Epithelial cell of prostate (primary cell): ENCODE measurements around the gene CDC14B.
"Not testable (repeated sequence)": the region's sequence is repeated elsewhere in the genome, so short reads cannot be mapped to it uniquely, and the experiment has no call there.

Experiments
- DNase-seq: peaks from one replicate; pipeline ENCODE4 v3.0.0-alpha.2; 2011; ENCODE audit warnings: low read depth, low spot score
- H3K27ac ChIP-seq: fragments of 450-650 bp; 2 replicates; pipeline ENCODE4 v1.5.1; 2017; ENCODE audit warnings: mild to moderate bottlenecking

Gene CDC14B

DNA sequence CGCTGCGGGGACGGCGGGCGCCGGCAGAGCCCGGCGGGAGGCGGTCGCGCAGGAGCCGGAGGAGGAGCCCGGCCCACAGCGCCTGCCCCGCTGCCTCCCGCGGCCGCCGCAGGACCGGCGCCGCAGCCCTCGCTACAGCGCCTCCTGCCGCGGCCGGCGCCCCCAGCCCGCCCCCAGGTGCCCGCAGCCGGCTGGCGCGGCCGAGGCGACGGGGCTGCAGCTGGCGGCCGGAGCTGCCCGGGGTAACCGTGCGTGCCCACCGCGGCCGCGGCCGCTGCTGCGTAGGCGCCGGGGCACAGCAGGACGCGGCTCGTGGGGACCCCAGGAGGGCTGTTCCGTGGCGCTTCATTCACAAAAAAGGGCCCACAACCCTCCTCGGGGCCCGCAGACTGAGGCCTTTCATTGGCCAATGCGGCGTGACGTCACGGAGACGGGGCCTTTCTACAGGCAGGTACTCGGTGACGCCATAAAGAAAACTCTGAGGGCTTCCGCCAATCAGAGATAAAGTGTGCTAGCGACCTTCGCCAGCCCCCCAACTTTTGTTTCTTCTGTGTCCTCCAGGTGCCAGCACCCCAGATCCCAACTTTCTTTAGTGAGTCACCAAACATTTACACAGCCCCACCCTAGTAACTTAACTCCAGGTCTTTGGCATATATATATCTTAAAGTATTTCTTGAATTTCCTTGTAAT, at the start of gene CDC14B:
Gene CDC14B, minus strand, starts transcription at position 353 of the 690 bp plus-strand sequence. CDS start 465 bp downstream, outside the sequence.
- DNase-seq, result peak; percentile 72
- H3K27ac ChIP-seq, result peak within 1 kb of the TSS; percentile 51

DNA sequence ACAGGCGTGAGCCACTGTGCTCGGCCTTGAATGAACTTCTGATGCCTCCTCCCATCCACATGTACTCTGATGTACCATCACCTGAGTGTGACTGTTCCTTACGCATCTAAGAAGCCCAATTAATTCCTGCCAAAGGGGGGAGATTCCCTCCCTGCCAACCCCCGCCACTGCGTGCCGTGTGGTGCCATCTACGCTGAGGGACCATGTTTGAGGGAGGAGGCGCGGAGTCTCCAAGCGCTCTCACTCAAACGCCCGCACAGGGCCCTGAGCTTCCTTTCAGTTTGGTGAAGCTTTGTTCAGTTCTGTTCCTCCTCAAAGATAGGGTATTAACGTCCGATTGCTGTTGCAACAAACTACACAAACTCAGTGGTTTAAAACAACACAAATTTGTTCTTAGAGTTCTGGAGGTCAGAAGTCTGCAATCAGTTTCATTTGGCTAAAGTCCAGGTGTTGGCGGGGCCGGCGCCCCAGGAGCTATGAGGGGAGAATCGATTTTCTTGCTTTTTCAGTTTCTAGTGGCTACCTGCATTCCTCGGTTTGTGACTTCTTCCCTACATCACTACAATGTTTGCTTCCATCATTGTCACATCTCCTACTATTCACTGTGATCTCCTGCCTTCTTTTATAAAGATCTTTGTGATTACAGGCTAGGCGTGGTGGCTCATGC, 49.4 kb upstream of the CDC14B start:
- no peak for DNase-seq
- H3K27ac ChIP-seq, result no peak overlapping the region

DNA sequence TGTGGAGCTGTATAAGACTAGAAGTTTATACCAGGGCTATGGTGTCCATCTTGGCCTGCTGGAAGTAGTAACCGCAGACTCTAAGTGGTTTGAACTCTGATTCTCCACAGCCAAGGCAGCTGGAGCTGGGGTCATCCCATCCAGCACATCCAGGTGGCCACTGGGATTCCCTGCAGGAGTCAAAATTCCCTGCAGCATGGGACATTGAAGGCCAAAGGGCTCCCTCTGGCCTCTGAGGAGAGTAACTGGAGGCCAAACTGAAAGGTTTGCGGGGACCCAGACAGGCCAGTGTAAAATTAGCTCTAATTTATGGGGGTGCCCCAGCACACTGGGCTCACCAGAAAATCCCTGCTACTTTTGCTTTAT, 47.7 kb upstream of the CDC14B start:
- no peak overlapping the region for H3K27ac ChIP-seq
- DNase-seq, result no peak

DNA sequence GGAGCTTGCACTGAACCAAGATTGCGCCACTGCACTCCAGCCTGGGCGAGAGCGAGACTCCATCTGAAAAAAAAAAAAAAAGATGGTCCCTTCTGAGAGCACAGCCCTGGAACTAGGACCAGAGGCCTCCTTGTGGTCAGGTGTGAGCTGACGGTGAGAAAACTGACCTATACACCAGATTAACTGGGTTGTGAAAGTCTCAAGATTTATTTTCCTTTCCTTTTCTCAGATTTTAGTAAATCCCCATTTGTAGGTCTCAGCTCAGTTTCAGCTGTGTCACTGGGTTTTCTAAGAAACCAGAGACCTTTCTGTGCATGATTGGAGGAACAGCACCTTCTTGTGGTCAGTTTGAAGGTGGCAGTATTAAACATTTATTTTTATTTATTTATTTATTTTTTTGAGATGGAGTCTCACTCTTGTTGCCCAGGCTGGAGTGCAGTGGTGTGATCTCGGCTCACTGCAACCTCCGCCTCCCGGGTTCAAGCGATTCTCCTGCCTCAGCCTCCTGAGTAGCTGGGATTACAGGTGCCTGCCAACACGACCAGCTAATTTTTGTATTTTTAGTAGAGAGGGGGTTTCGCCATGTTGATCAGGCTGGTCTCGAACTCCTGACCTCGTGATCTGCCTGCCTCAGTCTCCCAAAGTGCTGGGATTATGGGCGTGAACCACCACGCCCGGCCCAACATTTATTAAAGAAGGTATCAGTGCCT, 47.2 kb upstream of the CDC14B start:
- DNase-seq, H3K27ac ChIP-seq: not testable (repeated sequence)

DNA sequence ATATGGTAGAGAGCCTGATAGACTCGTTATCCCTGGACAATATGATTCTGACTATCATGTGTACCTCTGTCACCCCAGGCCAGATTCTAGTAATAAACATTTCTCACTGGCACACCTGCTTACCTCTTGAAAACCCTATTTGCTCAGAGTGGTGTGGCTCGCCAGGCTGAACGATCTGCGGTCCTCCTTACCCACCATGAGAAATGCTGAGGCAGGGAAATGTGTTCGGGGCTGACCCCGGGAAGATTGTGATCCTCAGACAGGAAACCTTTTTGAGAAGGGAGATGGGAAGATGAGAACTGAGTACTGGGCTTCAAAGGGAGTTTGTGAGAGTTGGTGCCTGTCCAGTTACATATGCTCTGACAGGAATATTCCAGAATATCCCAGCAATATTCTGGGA, 46.1 kb upstream of the CDC14B start:
- no peak for DNase-seq
- H3K27ac ChIP-seq, result no peak overlapping the region

DNA sequence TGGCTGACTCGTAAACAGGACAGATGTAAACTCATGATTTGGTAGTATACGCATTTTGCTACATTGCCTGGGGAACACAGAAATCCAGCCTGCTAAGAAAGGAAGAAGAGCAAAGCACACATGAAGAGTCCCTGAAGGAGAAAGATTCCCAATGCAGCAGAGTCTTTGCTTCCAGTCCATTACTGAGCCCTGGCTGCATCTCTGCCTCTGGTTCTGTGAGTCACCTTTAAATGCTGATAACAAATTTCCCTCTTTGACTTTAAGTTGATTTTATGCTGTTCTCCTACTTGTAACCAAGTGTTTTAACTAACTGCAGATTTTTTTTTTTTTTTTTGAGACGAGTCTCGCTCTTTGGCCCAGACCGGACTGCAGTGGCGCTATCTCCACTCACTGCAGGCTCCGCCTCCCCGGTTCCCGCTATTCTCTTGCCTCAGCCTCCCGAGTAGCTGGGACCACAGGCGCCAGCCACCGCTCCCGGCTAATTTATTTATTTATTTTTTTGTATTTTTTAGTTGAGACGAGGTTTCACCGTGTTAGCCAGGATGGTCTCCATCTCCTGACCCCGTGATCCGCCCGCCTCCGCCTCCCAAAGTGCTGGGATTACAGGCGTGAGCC, 44.0 kb upstream of the CDC14B start:
- H3K27ac ChIP-seq, result no peak overlapping the region
- no peak for DNase-seq

DNA sequence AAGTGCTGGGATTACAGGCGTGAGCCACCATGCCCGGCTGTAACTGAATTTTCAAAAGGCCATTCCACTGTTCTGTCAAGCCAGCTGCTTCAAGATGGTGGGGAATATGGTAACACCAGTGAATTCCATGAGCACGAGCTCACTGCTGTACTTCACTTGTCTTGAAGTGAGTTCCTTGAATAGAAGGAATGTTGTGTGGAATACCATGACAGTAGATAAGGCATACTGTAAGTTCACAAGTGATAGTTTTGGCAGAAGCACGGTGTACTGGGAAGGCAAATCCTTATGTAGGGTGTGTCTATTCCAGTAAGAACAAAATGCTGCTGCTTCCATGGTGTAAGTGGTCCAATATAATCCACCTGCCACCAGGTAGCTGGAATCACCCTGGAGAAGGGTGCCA, 42.1 kb upstream of the CDC14B start:
- no peak for DNase-seq
- no peak overlapping the region for H3K27ac ChIP-seq

DNA sequence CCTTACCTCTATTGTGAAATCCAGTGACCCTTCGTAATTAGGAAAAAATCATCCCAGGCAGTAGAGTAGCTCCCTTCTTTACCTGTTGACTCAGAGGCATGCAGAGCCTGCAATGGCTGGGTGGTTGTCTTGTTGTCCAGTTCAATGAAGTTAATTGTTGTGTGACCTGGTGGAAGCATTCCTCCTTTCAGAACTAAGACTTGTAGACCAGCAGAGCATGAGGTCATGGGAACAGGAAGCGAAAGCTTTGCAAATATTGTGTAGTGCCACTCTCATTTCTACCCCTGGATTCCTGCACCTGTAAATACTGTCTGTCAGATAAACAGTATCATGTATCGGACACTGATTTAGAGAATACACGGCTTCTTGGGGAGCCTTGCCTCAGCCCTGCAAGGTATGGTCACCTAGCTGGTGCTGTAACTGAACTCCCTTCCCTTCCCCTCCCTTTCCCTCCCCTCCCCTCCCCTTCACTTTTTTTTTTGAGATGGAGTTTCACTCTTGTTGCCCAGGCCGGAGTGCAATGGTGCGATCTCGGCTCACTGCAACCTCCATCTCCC, 41.1 kb upstream of the CDC14B start:
- DNase-seq, result no peak
- no peak overlapping the region for H3K27ac ChIP-seq

DNA sequence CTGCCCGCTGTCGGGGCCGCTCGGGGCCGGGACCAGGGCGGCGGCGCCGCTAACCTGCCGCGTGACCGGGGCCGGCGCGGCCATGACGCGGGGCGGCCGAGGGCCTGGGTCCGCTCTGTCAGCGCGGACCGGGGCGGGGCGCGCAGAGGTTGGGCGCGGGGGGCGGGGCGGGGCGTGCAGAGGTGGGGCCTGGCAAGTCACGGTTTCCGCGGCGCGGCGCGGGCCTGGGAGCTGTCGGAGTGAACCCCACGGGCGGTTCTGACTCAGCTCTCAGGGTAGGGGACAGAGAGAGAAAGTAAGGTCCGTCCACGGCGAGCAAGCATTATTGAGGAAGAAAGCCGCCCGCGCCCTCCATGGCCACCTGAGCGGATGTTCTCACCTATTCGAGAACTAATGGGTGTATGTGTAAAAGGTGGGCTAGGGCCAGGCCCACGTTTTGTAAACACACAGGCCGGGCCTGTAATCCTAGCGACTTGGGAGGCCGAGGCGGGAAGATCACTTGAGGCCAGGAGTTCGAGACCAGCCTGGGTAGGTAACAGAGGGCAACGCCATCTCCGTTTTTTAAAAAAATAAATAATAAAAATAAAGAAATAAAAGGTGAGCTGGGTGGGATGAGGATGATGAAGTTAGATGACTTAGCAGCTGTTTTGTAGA, 35.7 kb upstream of the CDC14B start, which contains the start of gene PRXL2C:
Gene PRXL2C, minus strand, starts transcription at position 120 of the 654 bp plus-strand sequence. Its CDS starts 36 bp downstream, at position 84.
- H3K27ac ChIP-seq, result peak within 1 kb of the TSS; percentile 86
- no peak for DNase-seq

DNA sequence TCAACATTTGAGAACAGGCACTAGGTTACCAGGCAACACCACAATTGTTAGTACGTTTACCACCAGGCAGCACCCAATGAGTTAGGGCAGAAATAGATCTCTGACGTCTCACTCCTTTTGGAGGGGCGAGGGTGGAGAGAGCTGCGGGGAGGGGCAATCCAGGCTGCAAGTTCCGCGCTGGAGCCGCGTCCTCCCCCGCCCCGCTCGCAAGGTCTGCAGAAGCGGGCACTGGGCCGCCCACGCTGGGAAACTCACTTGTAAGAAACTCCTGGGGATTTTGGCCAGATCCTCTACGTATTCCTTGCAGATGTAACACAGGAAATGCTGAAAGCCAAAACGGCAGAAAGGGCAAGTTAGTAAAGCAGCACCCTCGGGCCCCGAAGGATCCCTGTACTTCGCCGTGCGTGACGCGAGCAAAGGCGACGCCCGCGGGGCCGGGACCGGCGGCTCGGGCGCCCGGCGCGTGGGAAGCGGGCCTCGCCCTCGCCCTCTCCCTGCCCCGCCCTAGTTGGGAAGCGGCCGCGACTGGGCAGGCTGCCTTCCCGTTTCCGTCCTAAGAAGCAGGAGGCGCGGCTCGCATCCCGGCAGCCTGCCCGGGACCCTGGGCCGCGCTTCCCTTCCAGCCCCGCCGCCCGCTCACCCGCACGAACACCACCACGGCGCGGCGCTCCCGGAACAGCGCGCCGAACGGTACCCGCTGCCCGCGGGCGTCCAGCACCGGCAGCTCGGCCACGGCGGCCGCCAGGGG, 35.0 kb upstream of the CDC14B start:
- peak overlapping the region; percentile 86 for H3K27ac ChIP-seq
- no peak for DNase-seq

DNA sequence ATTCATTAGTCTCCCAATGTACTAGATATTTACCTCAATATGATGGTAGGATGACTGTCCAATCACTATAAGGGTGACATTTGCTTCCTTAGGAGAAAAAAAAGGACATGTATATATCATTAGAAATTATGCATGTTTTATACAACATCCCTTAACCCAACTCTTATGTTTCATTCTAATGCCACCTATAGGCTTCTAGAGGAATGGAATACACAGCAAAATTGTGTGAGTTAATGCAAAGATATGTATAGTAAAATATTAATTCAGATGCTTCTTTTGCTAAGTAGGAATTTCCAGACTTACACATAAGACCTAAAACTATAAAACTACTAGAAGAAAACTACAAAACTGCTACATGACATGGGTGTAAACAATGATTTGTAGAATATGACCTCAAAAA, 32.0 kb upstream of the CDC14B start:
- DNase-seq, result no peak
- H3K27ac ChIP-seq, result no peak overlapping the region

DNA sequence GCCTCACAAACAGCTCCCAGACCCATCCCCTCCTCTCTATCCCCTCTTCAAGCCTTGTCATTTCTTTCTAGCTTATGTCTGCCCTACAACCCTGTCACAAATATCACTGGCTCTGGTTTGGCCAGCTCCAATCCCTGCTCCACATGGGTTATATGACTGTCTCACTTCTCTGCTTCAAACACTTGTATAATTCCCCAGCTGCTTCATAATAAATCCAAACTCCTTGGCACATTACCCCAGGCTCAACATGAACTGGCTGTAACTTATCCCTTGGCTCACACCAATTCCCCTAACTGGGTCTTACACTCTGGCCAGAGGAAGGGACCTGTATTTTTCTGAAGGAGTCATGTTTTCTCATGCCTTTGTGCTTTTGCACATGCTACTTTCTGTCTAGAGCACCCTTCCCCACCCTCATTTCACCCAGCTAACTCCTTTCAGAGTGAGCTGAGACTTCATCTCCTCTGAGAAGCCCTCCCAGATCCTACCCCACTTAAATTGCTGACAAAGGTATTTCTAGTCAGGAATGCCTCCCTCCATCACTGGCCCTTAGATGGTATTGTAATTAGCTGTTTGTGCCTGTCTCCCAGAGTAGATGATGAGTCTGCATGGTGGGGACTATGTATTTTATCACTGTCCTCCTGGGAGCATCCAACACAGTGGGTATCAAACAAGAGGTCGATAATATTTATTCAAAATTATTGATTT, 30.1 kb upstream of the CDC14B start:
- H3K27ac ChIP-seq, result no peak overlapping the region
- no peak for DNase-seq

DNA sequence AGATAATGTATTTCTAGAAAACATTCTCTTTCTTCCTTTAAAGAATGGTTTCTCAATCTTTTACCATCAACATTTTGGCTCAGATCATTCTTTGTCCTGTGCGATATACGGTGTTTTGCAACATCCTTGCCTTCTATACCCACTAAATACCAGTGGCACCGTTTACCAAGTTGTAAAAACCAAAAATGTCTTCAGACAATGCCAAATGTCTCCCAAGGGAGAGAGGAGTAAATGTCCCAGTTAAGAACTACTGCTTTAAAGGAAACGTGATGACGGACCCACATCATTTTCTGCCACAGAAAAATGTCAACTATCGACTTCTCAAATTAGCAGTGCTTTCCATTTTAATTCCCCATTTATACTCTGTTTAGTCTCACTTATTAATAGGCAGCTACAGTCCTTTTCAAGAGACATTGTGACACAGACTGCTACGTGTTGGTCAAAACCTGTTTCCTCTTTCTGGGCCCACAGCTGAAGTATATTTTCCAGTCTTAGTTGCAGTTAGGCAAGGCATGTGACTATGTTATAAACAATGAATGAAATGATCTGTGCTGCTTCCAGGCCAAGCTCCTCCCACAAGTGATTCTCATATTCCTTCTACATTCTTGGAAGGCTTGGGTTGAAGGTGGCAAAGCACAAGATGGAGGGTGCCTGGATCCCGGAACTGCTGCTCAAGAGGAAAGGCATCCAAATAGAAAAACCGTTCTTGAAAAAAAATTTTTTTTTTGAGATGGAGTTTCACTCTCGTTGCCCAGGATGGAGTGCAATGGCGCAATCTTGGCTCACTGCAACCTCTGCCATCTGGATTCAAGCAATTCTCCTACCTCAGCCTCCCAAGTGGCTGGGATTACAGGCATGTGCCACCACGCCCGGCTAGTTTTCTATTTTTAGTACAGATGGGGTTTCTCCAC, 26.7 kb upstream of the CDC14B start:
- DNase-seq, result no peak
- H3K27ac ChIP-seq, result no peak overlapping the region

DNA sequence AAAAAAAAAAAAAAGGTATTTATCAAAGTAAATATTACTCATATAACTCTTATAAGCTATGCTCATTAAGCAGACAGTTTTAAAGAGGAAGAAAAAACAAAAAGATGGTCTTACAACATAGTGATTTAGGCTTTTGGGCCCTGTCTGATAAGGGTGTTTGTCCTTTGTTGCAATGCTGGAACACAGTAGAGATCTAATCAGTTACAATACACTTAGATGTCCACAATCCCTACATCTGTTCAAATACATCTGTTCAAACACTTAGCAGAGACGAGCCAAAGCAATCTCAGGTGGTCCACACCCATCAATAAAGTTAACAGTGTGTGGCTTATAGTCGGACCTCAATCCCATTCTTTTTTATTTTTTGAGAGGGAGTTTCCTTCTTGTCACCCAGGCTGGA, 24.5 kb upstream of the CDC14B start:
- no peak overlapping the region for H3K27ac ChIP-seq
- no peak for DNase-seq

DNA sequence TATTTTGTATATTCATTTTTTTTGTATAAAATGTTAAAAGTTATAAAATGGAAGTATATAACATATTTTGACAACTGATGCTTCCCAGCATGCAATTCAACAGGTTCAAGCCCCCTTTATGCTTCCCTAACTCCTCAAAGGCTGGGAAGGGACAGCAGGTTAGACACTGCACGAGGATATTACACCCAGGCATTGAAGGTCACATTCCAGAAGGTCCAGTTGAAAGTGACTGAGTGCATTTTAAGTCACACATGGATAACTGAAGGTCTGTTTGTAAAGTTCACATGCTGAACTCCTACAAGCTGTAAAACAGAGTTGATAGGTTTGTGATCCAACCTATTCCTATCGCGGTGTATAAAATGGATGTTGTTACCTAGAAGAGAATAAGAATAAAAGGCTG, 21.9 kb upstream of the CDC14B start:
- no peak overlapping the region for H3K27ac ChIP-seq
- no peak for DNase-seq

DNA sequence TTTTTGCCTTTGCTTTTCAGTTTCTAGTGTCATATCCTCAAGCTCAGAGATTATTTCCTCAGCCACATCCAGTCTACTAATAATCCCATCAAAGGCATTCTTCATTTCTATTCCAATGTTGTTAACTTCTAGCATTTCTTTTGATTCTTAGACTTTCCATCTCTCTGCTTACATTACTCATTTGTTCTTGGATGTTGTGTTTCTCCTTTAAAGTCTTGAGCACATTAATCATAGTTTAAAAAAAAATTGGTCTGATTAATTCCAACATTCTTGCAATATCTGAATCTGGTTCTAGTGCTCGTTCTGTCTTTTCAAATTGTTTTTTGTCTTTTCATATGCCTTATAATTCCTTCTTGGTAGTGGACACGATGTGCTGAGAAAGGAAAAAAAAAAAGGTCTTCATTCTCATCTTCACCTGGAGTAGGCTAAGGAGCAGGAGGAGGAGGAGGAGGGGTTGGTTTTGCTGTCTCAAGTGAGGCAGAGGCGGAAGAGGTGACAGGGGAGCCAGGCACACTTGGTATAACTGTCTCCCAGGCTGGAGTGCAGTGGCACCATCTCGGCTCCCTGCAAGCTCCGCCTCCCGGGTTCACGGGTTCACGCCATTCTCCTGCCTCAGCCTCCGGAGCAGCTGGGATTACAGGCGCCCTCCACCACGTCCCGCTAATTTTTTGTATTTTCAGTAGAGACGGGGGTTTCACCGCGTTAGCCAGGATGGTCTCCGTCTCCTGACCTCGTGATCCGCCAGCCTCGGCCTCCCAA, 19.1 kb upstream of the CDC14B start:
- no peak overlapping the region for H3K27ac ChIP-seq
- DNase-seq, result no peak

DNA sequence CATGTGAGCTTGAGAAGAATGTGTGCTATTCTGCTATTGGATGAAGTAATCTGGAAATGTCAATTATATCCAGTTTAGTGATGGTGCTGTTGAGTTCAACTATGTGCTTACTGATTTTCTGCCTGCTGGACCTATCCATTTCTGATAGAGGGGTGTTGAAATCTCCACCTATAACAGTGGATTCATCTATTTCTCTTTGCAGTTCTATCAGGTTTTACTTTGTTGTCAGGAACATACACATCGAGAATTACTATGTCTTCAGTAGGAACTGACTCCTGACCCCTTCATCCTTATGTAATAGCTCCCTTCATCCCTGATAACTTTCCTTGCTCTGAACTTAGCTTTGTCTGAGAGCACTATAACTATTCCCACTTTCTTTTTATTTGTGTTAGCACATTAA, 16.7 kb upstream of the CDC14B start:
- H3K27ac ChIP-seq, result no peak overlapping the region
- DNase-seq, result no peak
